KMS-11 (cell line): ENCODE results near the gene RGS3.
"Not testable (repeated sequence)": the region's sequence is repeated elsewhere in the genome, so short reads cannot be mapped to it uniquely, and the experiment has no call there.

Experiments used
- H2AFZ ChIP-seq: fragments of 200-600 bp; sonication (generic); 2 replicates; pipeline ENCODE4 v1.6.1; 2016; ENCODE audit warnings: antibody characterized with exemption, mixed run types, low read depth
- H3K27ac ChIP-seq: fragments of 200-600 bp; sonication (generic); 2 replicates; pipeline ENCODE4 v1.6.1; 2016; ENCODE audit warnings: mild to moderate bottlenecking, mixed run types
- H3K27me3 ChIP-seq: fragments of 200-600 bp; sonication (generic); 2 replicates; pipeline ENCODE4 v1.6.1; 2017; ENCODE audit warnings: mild to moderate bottlenecking, low read depth, mixed run types, moderate library complexity; ENCODE audit not compliant: insufficient read depth
- H3K36me3 ChIP-seq: fragments of 200-600 bp; sonication (generic); 2 replicates; pipeline ENCODE4 v1.6.1; 2017; ENCODE audit warnings: mild to moderate bottlenecking, mixed run types; ENCODE audit not compliant: insufficient read depth
- H3K4me1 ChIP-seq: fragments of 200-600 bp; sonication (generic); 2 replicates; pipeline ENCODE4 v1.6.1; 2016; ENCODE audit warnings: mild to moderate bottlenecking, low read depth, mixed run types; ENCODE audit not compliant: poor library complexity, severe bottlenecking
- H3K4me2 ChIP-seq: fragments of 200-600 bp; sonication (generic); 2 replicates; pipeline ENCODE4 v1.7.0; 2016; ENCODE audit warnings: mild to moderate bottlenecking, mixed run types
- H3K4me3 ChIP-seq: fragments of 200-600 bp; sonication (generic); IDR thresholded peaks from 2 replicates; pipeline ENCODE4 v1.6.1; 2017; ENCODE audit warnings: low read depth, low read length, mixed read lengths; ENCODE audit not compliant: insufficient read depth
- H3K79me2 ChIP-seq: fragments of 200-600 bp; sonication (generic); 2 replicates; pipeline ENCODE4 v1.6.1; 2016; ENCODE audit warnings: low read depth, mixed run types; ENCODE audit not compliant: insufficient read depth
- H3K9ac ChIP-seq: fragments of 200-600 bp; sonication (generic); 2 replicates; pipeline ENCODE4 v1.6.1; 2016; ENCODE audit warnings: mild to moderate bottlenecking, mixed run types
- H4K20me1 ChIP-seq: fragments of 200-600 bp; sonication (generic); 2 replicates; pipeline ENCODE4 v1.6.1; 2016; ENCODE audit warnings: mild to moderate bottlenecking, mixed run types; ENCODE audit not compliant: insufficient read depth
- TF ChIP-seq, protein P1 (sequence below): fragments of 200-600 bp; sonication (generic); conservative IDR thresholded peaks from 2 replicates; pipeline ENCODE4 v1.6.1; 2017; ENCODE audit warnings: low read depth, mild to moderate bottlenecking, antibody characterized with exemption, low read length, moderate library complexity, mixed read lengths

Gene RGS3

DNA sequence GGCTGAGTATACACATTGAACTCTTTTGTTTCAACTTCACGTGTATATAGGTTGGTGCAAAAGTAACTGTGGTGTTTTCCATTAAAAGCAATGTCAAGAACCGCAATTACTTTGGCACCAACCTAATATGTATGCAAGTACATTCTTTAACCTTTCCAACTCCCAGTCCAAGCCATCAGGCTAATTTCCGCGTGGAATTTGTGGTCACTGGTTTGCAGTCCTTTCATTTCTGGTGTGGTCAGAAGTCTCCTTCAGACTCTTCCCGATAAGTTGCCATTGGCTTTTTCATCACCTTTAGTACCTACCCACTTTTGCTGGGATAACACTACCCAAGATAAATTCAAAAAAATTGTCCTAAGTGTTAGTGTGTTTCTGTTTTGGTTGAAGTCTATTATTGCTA, 84.0 kb downstream of the RGS3 start:
- Histone ChIP-seq H4K20me1 (no peaks in the 10 kb centered on the region), H3K4me1 (peaks cover 14% of the 10 kb centered on the region), H3K9ac (no peak overlapping the region), H3K4me2 (no peak overlapping the region), H3K36me3 (no peaks in the 10 kb centered on the region), H3K27me3 (no peaks in the 10 kb centered on the region), H2AFZ (no peak overlapping the region), H3K4me3 (no peak overlapping the region), H3K27ac (no peak overlapping the region), H3K79me2 (no peaks in the 10 kb centered on the region)
- TF ChIP-seq, protein P1, sequence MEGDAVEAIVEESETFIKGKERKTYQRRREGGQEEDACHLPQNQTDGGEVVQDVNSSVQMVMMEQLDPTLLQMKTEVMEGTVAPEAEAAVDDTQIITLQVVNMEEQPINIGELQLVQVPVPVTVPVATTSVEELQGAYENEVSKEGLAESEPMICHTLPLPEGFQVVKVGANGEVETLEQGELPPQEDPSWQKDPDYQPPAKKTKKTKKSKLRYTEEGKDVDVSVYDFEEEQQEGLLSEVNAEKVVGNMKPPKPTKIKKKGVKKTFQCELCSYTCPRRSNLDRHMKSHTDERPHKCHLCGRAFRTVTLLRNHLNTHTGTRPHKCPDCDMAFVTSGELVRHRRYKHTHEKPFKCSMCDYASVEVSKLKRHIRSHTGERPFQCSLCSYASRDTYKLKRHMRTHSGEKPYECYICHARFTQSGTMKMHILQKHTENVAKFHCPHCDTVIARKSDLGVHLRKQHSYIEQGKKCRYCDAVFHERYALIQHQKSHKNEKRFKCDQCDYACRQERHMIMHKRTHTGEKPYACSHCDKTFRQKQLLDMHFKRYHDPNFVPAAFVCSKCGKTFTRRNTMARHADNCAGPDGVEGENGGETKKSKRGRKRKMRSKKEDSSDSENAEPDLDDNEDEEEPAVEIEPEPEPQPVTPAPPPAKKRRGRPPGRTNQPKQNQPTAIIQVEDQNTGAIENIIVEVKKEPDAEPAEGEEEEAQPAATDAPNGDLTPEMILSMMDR = no peak

DNA sequence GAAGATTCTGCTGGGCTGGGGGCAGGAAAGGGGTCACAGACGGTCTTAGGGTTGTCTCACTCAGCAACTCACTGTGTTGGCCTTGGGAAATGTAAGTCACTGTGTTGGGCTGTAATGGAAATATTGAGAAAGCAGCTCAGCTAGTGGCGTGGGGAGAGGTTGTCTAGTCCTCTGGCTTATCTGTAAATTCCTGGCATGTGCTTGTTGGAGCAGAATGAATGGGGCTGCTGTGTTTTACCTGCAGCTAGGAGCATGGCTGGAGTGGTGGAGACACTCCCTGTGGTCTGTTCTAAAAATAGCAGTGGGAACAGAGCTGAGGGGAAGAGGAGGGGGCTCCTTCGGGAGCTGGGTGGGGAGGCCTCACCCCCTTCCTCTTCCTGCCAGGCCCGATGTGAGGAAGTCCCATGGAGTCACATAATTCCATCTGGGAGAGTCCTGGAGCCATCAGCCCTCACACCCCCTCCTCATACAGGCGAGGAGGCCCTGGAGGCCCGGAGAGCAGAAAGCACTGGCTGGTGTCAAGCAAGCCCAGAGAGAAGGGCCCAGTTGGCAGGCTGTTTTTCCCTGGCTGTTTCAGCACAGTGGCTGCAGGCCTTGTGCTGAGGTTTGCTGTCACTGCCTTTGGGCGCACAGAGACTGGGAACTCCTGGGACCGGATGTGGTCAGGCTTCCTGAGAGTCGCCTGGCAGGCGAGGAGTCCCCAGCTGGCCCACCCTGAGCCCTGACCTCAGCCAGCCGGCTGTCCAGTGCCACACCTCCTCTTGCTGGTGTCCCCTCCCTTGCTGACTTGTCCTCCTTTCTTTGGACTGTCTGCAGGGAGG, 84.9 kb downstream of the RGS3 start:
- no peaks in the 10 kb centered on the region for H3K36me3 ChIP-seq
- no peak overlapping the region for H3K4me3 ChIP-seq
- TF ChIP-seq, protein P1 = no peak
- no peak overlapping the region for H2AFZ ChIP-seq
- H4K20me1 ChIP-seq = no peaks in the 10 kb centered on the region
- peak overlapping the region; percentile 24; the same call in 1 of the 2 replicates for H3K27ac ChIP-seq
- no peaks in the 10 kb centered on the region for H3K27me3 ChIP-seq
- peaks cover 14% of the 10 kb centered on the region for H3K4me1 ChIP-seq
- H3K4me2 ChIP-seq = peak overlapping the region; percentile 15; the same call in 1 of the 2 replicates
- no peak overlapping the region for H3K9ac ChIP-seq
- H3K79me2 ChIP-seq = no peaks in the 10 kb centered on the region

DNA sequence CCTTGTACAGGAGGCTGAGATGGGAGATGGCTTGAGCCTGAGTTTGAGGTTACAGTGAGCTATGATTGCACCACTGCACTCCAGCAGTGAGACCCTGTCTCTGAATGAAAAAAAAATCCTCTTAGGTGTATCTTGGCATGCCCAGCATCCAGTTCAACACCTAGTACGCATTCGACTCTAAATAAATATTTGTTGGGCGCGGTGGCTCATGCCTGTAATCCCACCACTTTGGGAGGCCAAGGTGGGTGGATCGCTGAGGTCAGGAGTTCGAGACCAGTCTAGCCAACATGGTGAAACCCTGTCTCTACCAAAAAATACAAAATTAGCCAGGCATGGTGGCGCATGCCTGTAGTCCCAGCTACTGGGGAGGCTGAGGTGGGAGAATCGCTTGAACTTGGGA, 86.4 kb downstream of the RGS3 start:
- H3K27ac ChIP-seq, H3K9ac ChIP-seq, H3K4me2 ChIP-seq, H2AFZ ChIP-seq, H3K27me3 ChIP-seq, H3K36me3 ChIP-seq, H3K79me2 ChIP-seq, H4K20me1 ChIP-seq, H3K4me3 ChIP-seq: not testable (repeated sequence)
- peaks cover 14% of the 10 kb centered on the region for H3K4me1 ChIP-seq

DNA sequence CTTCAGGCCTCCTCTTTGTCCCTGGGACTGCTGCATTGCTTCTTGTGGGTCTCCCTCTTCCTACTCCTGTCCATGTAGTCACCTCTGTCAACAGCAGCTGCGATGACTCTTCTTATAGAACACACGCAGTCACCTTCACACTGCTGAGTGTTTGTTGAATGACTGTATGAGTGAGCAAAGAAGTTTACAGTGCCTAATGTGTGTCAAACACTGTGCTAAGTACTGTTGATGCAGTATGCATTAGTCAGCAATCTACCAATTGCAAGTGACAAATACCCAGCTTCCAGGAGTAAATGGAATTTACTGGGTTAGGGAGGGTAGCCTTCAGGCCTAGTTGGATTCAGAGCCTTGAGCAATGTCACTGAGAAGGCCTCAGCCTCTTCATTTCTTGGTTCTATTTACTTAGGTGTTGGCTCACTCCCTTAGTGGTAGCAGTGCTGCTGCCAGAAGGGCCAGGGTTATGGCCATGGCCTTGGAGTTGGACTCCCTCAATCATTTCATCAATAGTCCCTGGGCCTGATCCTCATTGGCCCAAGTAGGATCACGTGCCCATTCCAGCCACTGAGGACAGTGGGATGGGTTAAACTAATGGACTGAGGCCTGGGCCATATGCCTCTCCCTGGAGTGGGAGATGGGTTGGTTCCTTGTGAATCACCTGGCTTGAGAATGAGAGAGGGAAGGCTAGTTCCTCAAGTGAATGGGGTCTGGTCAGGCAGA, 93.5 kb downstream of the RGS3 start:
- no peak overlapping the region for H3K9ac ChIP-seq
- no peak overlapping the region for H3K4me2 ChIP-seq
- no peaks in the 10 kb centered on the region for H3K4me1 ChIP-seq
- H3K27ac ChIP-seq = no peak overlapping the region
- no peaks in the 10 kb centered on the region for H3K27me3 ChIP-seq
- no peak overlapping the region for H3K4me3 ChIP-seq
- H3K36me3 ChIP-seq = no peaks in the 10 kb centered on the region
- H3K79me2 ChIP-seq = no peaks in the 10 kb centered on the region
- no peaks in the 10 kb centered on the region for H4K20me1 ChIP-seq
- TF ChIP-seq, protein P1 = no peak
- no peak overlapping the region for H2AFZ ChIP-seq
